Measurements from ENCODE around the gene USE1. TPM values are rescaled to one million over a fixed set of nuclear protein-coding genes. Genes with fewer than 3 reads are reported as not detected.

Gene USE1
- polyA plus RNA-seq, 1 experiment = 21.1 TPM

- Histone ChIP-seq H3K27ac (ENCODE audit: low read depth, low read length) (no peak overlapping the region), H3K27me3 (ENCODE audit: control insufficient read depth, insufficient read depth, low read length) (no peaks in the 10 kb centered on the region), H3K9me3 (ENCODE audit: control insufficient read depth, insufficient read depth, low read length) (peaks cover 9% of the 10 kb centered on the region; the same call in 1 of the 2 replicates), H3K4me3 (ENCODE audit: low read depth, low read length) (no peak overlapping the region)
- no peak for DNase-seq (ENCODE audit: low read depth, low spot score)
- peak; percentile 69 for TF ChIP-seq CTCF (IDR thresholded peaks at IDR 0.05; ENCODE audit: low read depth, low read length)
- CTCF ChIA-PET = interaction anchor here (0.6 to 2.0 kb wide), 4 partner anchors 36 to 81 kb away, joined by 3 to 13 read pairs (median 6); partner anchors contain the start of gene ANKLE1
- POLR2A ChIA-PET = no interaction called here
Measured at GRCh38 chr19:17205237-17206140, 9.7 kb upstream of the USE1 start.

GRCh38 chr19:17206736-17207581 is 8.2 kb upstream of the USE1 start:
- POLR2A ChIA-PET = no interaction called here
- TF ChIP-seq CTCF (IDR thresholded peaks at IDR 0.05; ENCODE audit: low read depth, low read length) = no peak
- peaks cover 9% of the 10 kb centered on the region; the same call in 1 of the 2 replicates for H3K9me3 ChIP-seq (ENCODE audit: control insufficient read depth, insufficient read depth, low read length)
- CTCF ChIA-PET = interaction anchor here (0.6 kb wide), 1 partner anchor 10 kb away, joined by 3 read pairs; no protein-coding TSS in a partner anchor
- no peak overlapping the region for H3K4me3 ChIP-seq (ENCODE audit: low read depth, low read length)
- H3K27me3 ChIP-seq (ENCODE audit: control insufficient read depth, insufficient read depth, low read length) = no peaks in the 10 kb centered on the region
- no peak overlapping the region for H3K27ac ChIP-seq (ENCODE audit: low read depth, low read length)
- DNase-seq (ENCODE audit: low read depth, low spot score) = no peak

- H3K9me3 ChIP-seq (ENCODE audit: control insufficient read depth, insufficient read depth, low read length) = peaks cover 9% of the 10 kb centered on the region; the same call in 1 of the 2 replicates
- peak overlapping the region; percentile 31 for H3K27ac ChIP-seq (ENCODE audit: low read depth, low read length)
- no peak overlapping the region for H3K4me3 ChIP-seq (ENCODE audit: low read depth, low read length)
- ChIA-PET POLR2A (interaction anchor here (1.3 kb wide), 1 partner anchor 17 kb away, joined by 3 read pairs; no protein-coding TSS in a partner anchor), CTCF (no interaction called here)
- DNase-seq (ENCODE audit: low read depth, low spot score) = no peak
- no peaks in the 10 kb centered on the region for H3K27me3 ChIP-seq (ENCODE audit: control insufficient read depth, insufficient read depth, low read length)
- TF ChIP-seq CTCF (IDR thresholded peaks at IDR 0.05; ENCODE audit: low read depth, low read length) = no peak
Measured at GRCh38 chr19:17209126-17210036, 5.8 kb upstream of the USE1 start.

- ChIA-PET POLR2A (no interaction called here), CTCF (no interaction called here)
- TF ChIP-seq CTCF (IDR thresholded peaks at IDR 0.05; ENCODE audit: low read depth, low read length) = no peak
- no peak overlapping the region for H3K27ac ChIP-seq (ENCODE audit: low read depth, low read length)
- H3K4me3 ChIP-seq (ENCODE audit: low read depth, low read length) = no peak overlapping the region
- no peaks in the 10 kb centered on the region for H3K27me3 ChIP-seq (ENCODE audit: control insufficient read depth, insufficient read depth, low read length)
- peaks cover 9% of the 10 kb centered on the region; the same call in 1 of the 2 replicates for H3K9me3 ChIP-seq (ENCODE audit: control insufficient read depth, insufficient read depth, low read length)
- no peak for DNase-seq (ENCODE audit: low read depth, low spot score)
Measured at GRCh38 chr19:17210296-17210695, 4.9 kb upstream of the USE1 start.

Measured in AG04450 (cell line).